H1 (cell line): ENCODE data around the gene ITPR1. TPM values are rescaled to one million over a fixed set of nuclear protein-coding genes. Genes with fewer than 3 reads are reported as not detected.

Source experiments
- CTCF ChIA-PET: fragments of 300-600 bp; sonication (Branson Sonifier 250); formaldehyde crosslinking; loops from one replicate; lab custom pipeline; 2021; ENCODE audit not compliant: partially characterized antibody; lab: Charles Lee
- POLR2A ChIA-PET: fragments of 300-600 bp; sonication (Branson Sonifier 250); formaldehyde crosslinking; loops from one replicate; lab custom pipeline; 2021; ENCODE audit warnings: inconsistent platforms; ENCODE audit not compliant: partially characterized antibody; lab: Charles Lee
- DNase-seq, 2 experiments: peaks; one replicate each; pipeline versions ENCODE4 v3.0.0 to v3.0.0-alpha.2; 2010 to 2022; ENCODE audit warnings: low spot score in 2 of 2, low read depth in 1 of 2, mixed read lengths in 1 of 2
- FAIRE-seq: peaks from 2 replicates; lab custom pipeline; 2011; peaks lifted over from hg19 to GRCh38; lab: Jason Lieb, UNC
- H2AFZ ChIP-seq: 2 replicates; pipeline ENCODE4 v1.8.1; 2012; ENCODE audit warnings: low read length, inconsistent platforms
- H2AK5ac ChIP-seq: 2 replicates; pipeline ENCODE4 v1.6.1; 2013; ENCODE audit warnings: low read depth, low read length
- H2BK120ac ChIP-seq: replicated peaks from 2 replicates; pipeline ENCODE3; 2013; ENCODE audit warnings: low read depth, low read length, inconsistent platforms
- H2BK12ac ChIP-seq: 2 replicates; pipeline ENCODE4 v1.6.1; 2013; ENCODE audit warnings: low read depth, low read length
- H2BK15ac ChIP-seq: 2 replicates; pipeline ENCODE4 v1.6.1; 2013; ENCODE audit warnings: low read length
- H2BK20ac ChIP-seq: 2 replicates; pipeline ENCODE4 v1.6.1; 2013; ENCODE audit warnings: low read length
- H2BK5ac ChIP-seq: 2 replicates; pipeline ENCODE4 v1.6.1; 2013; ENCODE audit warnings: low read depth, low read length
- H3K14ac ChIP-seq: 2 replicates; pipeline ENCODE4 v1.6.1; 2013; ENCODE audit warnings: inconsistent platforms; ENCODE audit not compliant: insufficient read length
- H3K18ac ChIP-seq: 2 replicates; pipeline ENCODE4 v1.6.1; 2013; ENCODE audit warnings: low read length; ENCODE audit errors: extremely low read depth
- H3K23ac ChIP-seq: 2 replicates; pipeline ENCODE4 v1.6.1; 2013; ENCODE audit warnings: inconsistent platforms; ENCODE audit not compliant: insufficient read length
- H3K23me2 ChIP-seq: 2 replicates; pipeline ENCODE4 v1.6.1; 2013; ENCODE audit warnings: low read depth, low read length
- H3K27ac ChIP-seq: 2 replicates; pipeline ENCODE4 v1.6.1; 2011; ENCODE audit warnings: low read depth, low read length, inconsistent platforms
- H3K27me3 ChIP-seq, 4 experiments: replicated peaks in 1 of 4; 1 replicate in 1 of 4; 2 replicates in 3 of 4; pipeline versions ENCODE4 v1.6.1 to v1.8.1; 2011 to 2013; ENCODE audit warnings: low read length in 3 of 4, mild to moderate bottlenecking in 3 of 4, inconsistent platforms in 2 of 4, mixed read lengths in 2 of 4, moderate library complexity in 1 of 4; ENCODE audit not compliant: control insufficient read depth in 3 of 4, insufficient read depth in 3 of 4; ENCODE audit errors: extremely low read depth in 1 of 4
- H3K36me3 ChIP-seq, 4 experiments: 2 replicates each; pipeline versions ENCODE4 v1.6.1 to v1.8.1; 2011 to 2013; ENCODE audit warnings: mild to moderate bottlenecking in 4 of 4, low read length in 3 of 4, moderate library complexity in 2 of 4, control low read depth in 1 of 4, inconsistent platforms in 1 of 4; ENCODE audit not compliant: insufficient read depth in 4 of 4, control insufficient read depth in 2 of 4
- H3K4ac ChIP-seq: replicated peaks from 2 replicates; pipeline ENCODE3; 2013; ENCODE audit warnings: low read length, low read depth, mixed read lengths, inconsistent platforms; ENCODE audit not compliant: insufficient read length
- H3K4me1 ChIP-seq, 4 experiments: replicated peaks in 1 of 4; 1 replicate in 1 of 4; 2 replicates in 3 of 4; pipeline versions ENCODE4 v1.6.1 to v1.8.1; 2011 to 2013; ENCODE audit warnings: low read length in 3 of 4, inconsistent platforms in 2 of 4, mixed read lengths in 1 of 4; ENCODE audit not compliant: insufficient read depth in 4 of 4, control insufficient read depth in 3 of 4
- H3K4me2 ChIP-seq, 2 experiments: 2 replicates each; pipeline versions ENCODE4 v1.6.1 to v1.8.1; 2011 to 2013; ENCODE audit warnings: low read depth in 2 of 2, low read length in 2 of 2, control low read depth in 1 of 2, inconsistent platforms in 1 of 2, mild to moderate bottlenecking in 1 of 2; ENCODE audit not compliant: insufficient read depth in 1 of 2
- H3K4me3 ChIP-seq, 4 experiments: fragments of 200-600, 300-600 bp in 1 of 4; sonication (generic), shearing (Covaris generic), sonication (Bioruptor Twin) in 1 of 4; 2 replicates each; pipeline versions ENCODE4 v1.5.1 to v1.8.1; 2011 to 2016; ENCODE audit warnings: low read length in 4 of 4, low read depth in 3 of 4, control low read depth in 2 of 4, inconsistent platforms in 2 of 4, mild to moderate bottlenecking in 2 of 4, mixed read lengths in 1 of 4, moderate library complexity in 1 of 4; ENCODE audit not compliant: insufficient read depth in 2 of 4; ENCODE audit errors: extremely low read depth in 1 of 4
- H3K56ac ChIP-seq: replicated peaks from 2 replicates; pipeline ENCODE3; 2013; ENCODE audit warnings: low read depth, mild to moderate bottlenecking, mixed read lengths, low read length, inconsistent platforms; ENCODE audit not compliant: insufficient read length
- H3K79me1 ChIP-seq: 2 replicates; pipeline ENCODE4 v1.6.1; 2013; ENCODE audit warnings: low read depth, low read length, control low read depth
- H3K79me2 ChIP-seq, 2 experiments: 2 replicates each; pipeline versions ENCODE4 v1.6.1 to v1.8.1; 2012 to 2013; ENCODE audit warnings: low read length in 2 of 2, mild to moderate bottlenecking in 2 of 2, inconsistent platforms in 1 of 2; ENCODE audit not compliant: insufficient read depth in 2 of 2, control insufficient read depth in 1 of 2
- H3K9ac ChIP-seq, 4 experiments: replicated peaks in 1 of 4; 1 replicate in 1 of 4; 2 replicates in 3 of 4; pipeline versions ENCODE4 v1.6.1 to v1.8.1; 2011 to 2013; ENCODE audit warnings: low read depth in 3 of 4, low read length in 3 of 4, control low read depth in 2 of 4, mild to moderate bottlenecking in 2 of 4, moderate library complexity in 2 of 4, inconsistent platforms in 1 of 4; ENCODE audit errors: extremely low read depth in 1 of 4
- H3K9me3 ChIP-seq, 2 experiments: 2 replicates each; pipeline versions ENCODE4 v1.6.1 to v1.8.1; 2012 to 2013; ENCODE audit warnings: mild to moderate bottlenecking in 2 of 2, moderate library complexity in 2 of 2, control low read depth in 1 of 2, inconsistent platforms in 1 of 2, low read depth in 1 of 2, low read length in 1 of 2, mixed read lengths in 1 of 2; ENCODE audit not compliant: insufficient read depth in 2 of 2
- H4K20me1 ChIP-seq, 2 experiments: replicated peaks in 1 of 2; 2 replicates each; pipeline versions ENCODE3 to v1.8.1; 2011 to 2013; ENCODE audit warnings: inconsistent platforms in 2 of 2, low read length in 2 of 2, mild to moderate bottlenecking in 1 of 2; ENCODE audit not compliant: insufficient read depth in 2 of 2, control insufficient read depth in 1 of 2
- H4K5ac ChIP-seq: 2 replicates; pipeline ENCODE4 v1.6.1; 2013; ENCODE audit warnings: low read length, low read depth, mixed read lengths, inconsistent platforms; ENCODE audit not compliant: insufficient read length
- H4K8ac ChIP-seq: 2 replicates; pipeline ENCODE4 v1.8.0; 2013; ENCODE audit warnings: mild to moderate bottlenecking, moderate library complexity, low read length, inconsistent platforms; ENCODE audit not compliant: insufficient read depth; ENCODE audit errors: extremely low read depth
- H4K91ac ChIP-seq: replicated peaks from 2 replicates; pipeline ENCODE3; 2013; ENCODE audit warnings: low read length, mixed read lengths, inconsistent platforms; ENCODE audit not compliant: insufficient read length
- ATF3 ChIP-seq: IDR thresholded peaks from 2 replicates; pipeline ENCODE4 v1.6.1; 2011; ENCODE audit warnings: low read depth, mild to moderate bottlenecking, low read length; ENCODE audit not compliant: insufficient read depth
- CEBPB ChIP-seq: IDR thresholded peaks from 2 replicates; pipeline ENCODE4 v1.6.1; 2012; ENCODE audit warnings: low read depth, low read length
- CHD2 ChIP-seq: IDR thresholded peaks from 2 replicates; pipeline ENCODE4 v1.6.1; 2012; ENCODE audit warnings: low read length, improper control_type of control experiment
- CREB1 ChIP-seq: IDR thresholded peaks from 2 replicates; pipeline ENCODE4 v1.6.1; 2012; ENCODE audit warnings: inconsistent platforms
- GTF2F1 ChIP-seq: IDR thresholded peaks from 2 replicates; pipeline ENCODE4 v1.6.1; 2012; ENCODE audit warnings: low read depth, low read length, improper control_type of control experiment, borderline replicate concordance
- HDAC2 ChIP-seq, 2 experiments: fragments of 300-600 bp in 1 of 2; sonication (generic) in 1 of 2; IDR thresholded peaks; 2 replicates each; pipeline ENCODE4 v1.6.1; 2011 to 2012; ENCODE audit warnings: low read depth in 2 of 2, low read length in 2 of 2, mild to moderate bottlenecking in 2 of 2, moderate library complexity in 2 of 2, borderline replicate concordance in 1 of 2, inconsistent platforms in 1 of 2
- HDAC6 ChIP-seq: IDR thresholded peaks from one replicate; pipeline ENCODE4 v1.7.1; 2012; ENCODE audit warnings: low read depth, mild to moderate bottlenecking, inconsistent platforms, low read length, moderate library complexity
- KDM1A ChIP-seq: fragments of 200-600, 300-600 bp; sonication (generic); IDR thresholded peaks from 2 replicates; pipeline ENCODE4 v1.7.1; 2016; ENCODE audit warnings: mild to moderate bottlenecking, low read length, borderline replicate concordance
- KDM4A ChIP-seq: IDR thresholded peaks from one replicate; pipeline ENCODE4 v1.7.1; 2012; ENCODE audit warnings: low read depth, mild to moderate bottlenecking, moderate library complexity, low read length, inconsistent platforms; ENCODE audit not compliant: severe bottlenecking
- RFX5 ChIP-seq: IDR thresholded peaks from 2 replicates; pipeline ENCODE4 v1.6.1; 2011; ENCODE audit warnings: low read depth, low read length, improper control_type of control experiment, borderline replicate concordance
- SAP30 ChIP-seq: fragments of 300-600 bp; sonication (generic); IDR thresholded peaks from 2 replicates; pipeline ENCODE4 v1.7.1; 2012; ENCODE audit warnings: low read length, moderate library complexity, mild to moderate bottlenecking, inconsistent platforms; ENCODE audit not compliant: insufficient read depth, insufficient replicate concordance
- SRF ChIP-seq: IDR thresholded peaks from 2 replicates; pipeline ENCODE4 v1.6.1; 2011; ENCODE audit warnings: mild to moderate bottlenecking, low read depth, low read length, moderate library complexity
- ZNF274 ChIP-seq: IDR thresholded peaks from 2 replicates; pipeline ENCODE4 v1.7.0; 2012; ENCODE audit warnings: low read length, borderline replicate concordance; ENCODE audit errors: extremely low read depth
- WGBS, 2 experiments: shearing (Covaris generic) in 1 of 2; methylation state at CpG; one replicate each; pipeline versions ENCODE4 v1.1.6 to v1.1.7; 2013 to 2015; ENCODE audit warnings: low lambda C conversion rate in 2 of 2, mixed read lengths in 2 of 2, inconsistent platforms in 1 of 2, low coverage in 1 of 2, missing lambda C conversion rate in 1 of 2; ENCODE audit not compliant: insufficient replicate concordance in 2 of 2, insufficient coverage in 1 of 2, insufficient read length in 1 of 2; ENCODE audit errors: extremely low coverage in 1 of 2, missing lambda C conversion rate in 1 of 2; 5-methylcytosine and 5-hydroxymethylcytosine counted together
- polyA plus RNA-seq, 7 experiments: library from polyadenylated mRNA; depleted of rRNA in 3 of 7; stranded (reverse) in 5 of 7; unstranded in 2 of 7; fragments of >200 nt in 5 of 7; fragments of 200-250 nt in 2 of 7; gene quantifications; 1 replicate in 5 of 7; 2 replicates in 1 of 7; 4 replicates in 1 of 7; pipeline versions ENCODE4 v1.2.1 to v1.2.3, GENCODE V29; 2011 to 2013; ENCODE audit warnings: missing spikeins in 2 of 7, mixed read lengths in 2 of 7
- total RNA-seq: library from RNA; stranded (reverse); fragmentation: NEBNext Ultra II Directional; extraction: Animal tissue kit (Norgen Biotek cat#: 25700); gene quantifications from 2 replicates; pipeline ENCODE4 v1.2.1, GENCODE V29; 2021

Gene ITPR1
- total and polyA plus RNA-seq, 2 of the 8 experiments (the other 6 are each of a cell fraction or from before 2014, with no cell fraction given) = 2.5 to 16.3 TPM

GRCh38 chr3:4738737-4739274, 245.7 kb downstream of the ITPR1 start:
- no peak overlapping the region for H3K4me2 ChIP-seq
- no peak overlapping the region for H2BK120ac ChIP-seq
- H3K23ac ChIP-seq = no peak overlapping the region
- H3K36me3 ChIP-seq = no peaks in the 10 kb centered on the region
- H4K20me1 ChIP-seq = no peaks in the 10 kb centered on the region
- no peak overlapping the region for H2BK20ac ChIP-seq
- ChIA-PET POLR2A (interaction anchor here (1.6 kb wide), 1 partner anchor 10 kb away, joined by 4 read pairs; no protein-coding TSS in a partner anchor), CTCF (interaction anchor here (1.2 to 2.4 kb wide), 2 partner anchors 17 to 18 kb away, joined by 3 to 9 read pairs; no protein-coding TSS in a partner anchor)
- H3K14ac ChIP-seq = no peak overlapping the region
- FAIRE-seq = no peak
- no peak overlapping the region for H2AK5ac ChIP-seq
- no peak overlapping the region for H4K5ac ChIP-seq
- H3K4ac ChIP-seq = no peak overlapping the region
- H3K56ac ChIP-seq = no peak overlapping the region
- H3K9me3 ChIP-seq = no peaks in the 10 kb centered on the region
- no peaks in the 10 kb centered on the region for H3K79me1 ChIP-seq
- H2BK15ac ChIP-seq = no peak overlapping the region
- no peak overlapping the region for H4K91ac ChIP-seq
- no peak overlapping the region for H3K27ac ChIP-seq
- H3K79me2 ChIP-seq = no peaks in the 10 kb centered on the region
- H3K4me1 ChIP-seq = peaks cover 0 to 1% (median 0%) of the 10 kb centered on the region in 4 experiments; a peak in 1 of 7 replicates
- no peak overlapping the region for H2BK5ac ChIP-seq
- no peak for DNase-seq
- H3K4me3 ChIP-seq = no peak overlapping the region
- H2BK12ac ChIP-seq = no peak overlapping the region
- no peak overlapping the region for H4K8ac ChIP-seq
- WGBS, 2 experiments = 95% methylated on average over 9 of the region's 9 CpGs; no CpG with 5 or more reads in 1 of the 2 experiments
- no peaks in the 10 kb centered on the region for H3K23me2 ChIP-seq
- no peaks in the 10 kb centered on the region for H3K27me3 ChIP-seq
- H2AFZ ChIP-seq = no peak overlapping the region
- no peak overlapping the region for H3K9ac ChIP-seq
- no peak overlapping the region for H3K18ac ChIP-seq
- no peak for TF ChIP-seq GTF2F1
- no peak for TF ChIP-seq CREB1
- TF ChIP-seq HDAC6 = no peak
- no peak for TF ChIP-seq ATF3
- no peak for TF ChIP-seq CEBPB
- TF ChIP-seq CHD2 = no peak
- TF ChIP-seq KDM1A = no peak
- no peak for TF ChIP-seq ZNF274
- no peak for TF ChIP-seq SRF
- no peak for TF ChIP-seq KDM4A
- TF ChIP-seq RFX5 = no peak
- TF ChIP-seq SAP30 = no peak
- no peak for TF ChIP-seq HDAC2 (IDR thresholded peaks at IDR 0.05; ENCODE audit: borderline replicate concordance in 1 of 2, low read depth in 2 of 2, low read length in 2 of 2)
